Measurements from ENCODE around the gene HVCN1. TPM values are rescaled to one million over a fixed set of nuclear protein-coding genes. Genes with fewer than 3 reads are reported as not detected.

Gene HVCN1
- total RNA-seq, 2 donors from 2014 or later = 0.66 to 1.3 TPM

DNA sequence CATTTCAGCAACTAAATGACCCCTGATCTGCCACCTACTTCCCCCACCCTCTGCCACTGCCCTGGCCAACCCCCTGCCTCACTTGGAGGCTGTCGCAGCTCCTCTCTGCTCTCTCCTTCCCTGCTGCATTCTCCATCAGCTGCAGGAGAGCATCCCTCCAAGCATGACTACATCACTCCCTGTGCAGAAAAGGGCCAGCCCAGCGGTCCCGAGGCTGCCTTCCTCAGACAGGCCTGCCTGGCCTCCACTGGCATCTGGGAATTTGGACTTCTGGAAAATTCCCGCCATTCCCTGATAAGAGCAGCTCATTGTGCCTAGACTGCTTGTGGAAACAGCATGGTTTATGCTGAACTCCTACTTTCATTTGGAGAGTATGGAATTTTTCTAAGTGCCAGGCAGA, 12.7 kb downstream of the HVCN1 start:
- intact Hi-C loops (cut with DNase I) = no loop called here
- no peak overlapping the region for H3K4me3 ChIP-seq
- H3K27me3 ChIP-seq = no peaks in the 10 kb centered on the region
- no peaks in the 10 kb centered on the region for H3K36me3 ChIP-seq (replicated peaks in 1 of 2; ENCODE audit: insufficient read depth in 1 of 2, low read depth in 2 of 2)
- ATAC-seq (no peak), DNase-seq (no peak)
- no peaks in the 10 kb centered on the region for H3K4me1 ChIP-seq
- no peaks in the 10 kb centered on the region for H3K9me3 ChIP-seq
- no peak for TF ChIP-seq POLR2A (IDR thresholded peaks at IDR 0.05)
- TF ChIP-seq, protein P1, sequence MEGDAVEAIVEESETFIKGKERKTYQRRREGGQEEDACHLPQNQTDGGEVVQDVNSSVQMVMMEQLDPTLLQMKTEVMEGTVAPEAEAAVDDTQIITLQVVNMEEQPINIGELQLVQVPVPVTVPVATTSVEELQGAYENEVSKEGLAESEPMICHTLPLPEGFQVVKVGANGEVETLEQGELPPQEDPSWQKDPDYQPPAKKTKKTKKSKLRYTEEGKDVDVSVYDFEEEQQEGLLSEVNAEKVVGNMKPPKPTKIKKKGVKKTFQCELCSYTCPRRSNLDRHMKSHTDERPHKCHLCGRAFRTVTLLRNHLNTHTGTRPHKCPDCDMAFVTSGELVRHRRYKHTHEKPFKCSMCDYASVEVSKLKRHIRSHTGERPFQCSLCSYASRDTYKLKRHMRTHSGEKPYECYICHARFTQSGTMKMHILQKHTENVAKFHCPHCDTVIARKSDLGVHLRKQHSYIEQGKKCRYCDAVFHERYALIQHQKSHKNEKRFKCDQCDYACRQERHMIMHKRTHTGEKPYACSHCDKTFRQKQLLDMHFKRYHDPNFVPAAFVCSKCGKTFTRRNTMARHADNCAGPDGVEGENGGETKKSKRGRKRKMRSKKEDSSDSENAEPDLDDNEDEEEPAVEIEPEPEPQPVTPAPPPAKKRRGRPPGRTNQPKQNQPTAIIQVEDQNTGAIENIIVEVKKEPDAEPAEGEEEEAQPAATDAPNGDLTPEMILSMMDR (IDR thresholded peaks at IDR 0.05) = no peak
- WGBS, 2 donors = 69 to 77% methylated on average over 4 of the region's 4 CpGs
- H3K27ac ChIP-seq = no peak overlapping the region

DNA sequence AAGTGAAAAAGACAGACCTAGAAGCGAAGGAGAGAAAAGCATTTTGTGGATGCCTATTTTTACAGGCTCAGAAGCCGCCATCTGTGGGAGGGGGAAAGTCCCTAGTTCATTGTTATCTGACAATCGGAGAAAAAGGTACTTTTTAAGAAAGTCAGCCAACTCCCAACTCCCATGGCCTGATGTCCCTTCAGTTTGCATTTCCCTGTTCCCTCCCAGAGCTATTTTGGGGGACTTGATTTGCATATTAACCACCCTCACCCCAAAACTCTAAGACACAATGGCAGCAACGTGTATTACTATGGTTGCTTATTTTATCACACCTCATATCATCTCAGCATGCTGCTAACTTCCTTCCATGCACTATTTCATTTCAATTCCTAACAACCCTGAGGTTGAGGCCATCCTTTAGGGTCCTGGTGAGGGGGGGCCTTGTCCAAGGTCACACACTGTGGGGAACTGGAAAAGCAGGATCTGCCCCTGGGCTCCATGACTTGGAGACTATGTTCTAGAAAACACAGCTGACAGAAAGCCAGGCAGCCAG, 18.7 kb downstream of the HVCN1 start:
- ATAC-seq = no peak
- WGBS, 2 donors = 49 to 53% methylated on average over 4 of the region's 4 CpGs
- H3K27ac ChIP-seq = no peak overlapping the region

DNA sequence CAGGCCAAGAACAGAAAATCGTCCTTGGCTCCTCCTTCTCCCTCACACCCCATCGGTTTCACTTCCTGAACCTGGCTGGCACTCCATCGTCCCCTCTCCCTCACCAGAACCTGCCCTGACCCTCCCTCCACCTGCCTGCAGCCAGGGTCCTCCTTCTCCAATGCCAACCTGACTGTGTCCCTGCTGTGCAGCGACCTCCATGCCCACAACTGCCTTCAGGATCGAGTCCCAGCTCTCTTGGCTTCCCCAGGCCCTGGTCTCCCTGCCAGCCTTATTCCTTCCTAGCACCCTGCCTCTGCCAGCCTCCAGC, 19.8 kb downstream of the HVCN1 start:
- no peaks in the 10 kb centered on the region for H3K4me1 ChIP-seq
- H3K27ac ChIP-seq = no peak overlapping the region
- 33 to 41% methylated on average over 5 of the region's 5 CpGs for WGBS, 2 donors
- TF ChIP-seq POLR2A (IDR thresholded peaks at IDR 0.05) = no peak
- TF ChIP-seq, protein P1 (IDR thresholded peaks at IDR 0.05) = no peak
- H3K9me3 ChIP-seq = no peaks in the 10 kb centered on the region
- H3K4me3 ChIP-seq = no peak overlapping the region
- DNase-seq = no peak
- no peaks in the 10 kb centered on the region for H3K36me3 ChIP-seq (replicated peaks in 1 of 2; ENCODE audit: insufficient read depth in 1 of 2, low read depth in 2 of 2)
- no peaks in the 10 kb centered on the region for H3K27me3 ChIP-seq
- intact Hi-C loops (cut with DNase I) = no loop called here
- ATAC-seq = no peak

More for the DNA sequence above, 18.7 kb downstream of the HVCN1 start:
- Histone ChIP-seq H3K36me3 (replicated peaks in 1 of 2; ENCODE audit: insufficient read depth in 1 of 2, low read depth in 2 of 2) (no peaks in the 10 kb centered on the region), H3K4me1 (no peaks in the 10 kb centered on the region), H3K27me3 (no peaks in the 10 kb centered on the region), H3K9me3 (no peaks in the 10 kb centered on the region), H3K4me3 (no peak overlapping the region)
- TF ChIP-seq, protein P1 (IDR thresholded peaks at IDR 0.05) = no peak
- TF ChIP-seq POLR2A (IDR thresholded peaks at IDR 0.05) = no peak
- intact Hi-C loops (cut with DNase I) = no loop called here
- DNase-seq = no peak

DNA sequence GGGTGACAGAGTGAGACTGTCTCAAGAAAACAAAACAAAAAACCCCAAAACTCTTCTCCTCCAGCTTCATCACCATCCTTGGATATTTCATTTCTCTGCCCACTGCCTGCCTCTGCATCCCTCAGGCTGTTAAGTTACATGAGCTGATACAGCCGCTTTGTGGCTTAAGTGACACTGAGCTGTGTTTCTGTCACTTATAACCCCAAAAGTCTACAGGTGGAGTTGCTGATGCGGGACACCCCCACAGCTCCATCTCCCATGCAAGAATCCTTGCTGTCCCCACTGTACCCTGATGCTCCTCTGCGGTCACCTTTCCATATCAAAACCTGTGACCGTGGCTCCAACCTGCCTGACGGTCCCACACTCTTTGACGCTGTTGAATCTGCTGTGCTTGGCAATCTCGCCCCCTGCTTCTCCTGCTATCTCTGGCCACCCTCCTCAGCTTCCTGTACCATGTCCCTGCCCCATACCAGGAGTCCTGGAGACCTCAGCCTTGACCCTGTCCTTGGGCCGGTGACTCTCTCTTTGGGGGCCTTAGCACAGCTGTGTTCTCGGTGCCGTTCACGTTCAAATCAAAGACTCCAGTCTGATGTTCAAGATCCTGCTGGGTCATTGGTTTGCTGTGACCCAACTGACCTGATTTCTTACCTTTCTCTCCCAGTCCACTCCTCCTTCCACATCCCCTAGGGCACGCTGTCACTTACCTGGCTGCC, 20.3 kb downstream of the HVCN1 start:
- TF ChIP-seq, protein P1 (IDR thresholded peaks at IDR 0.05) = no peak
- TF ChIP-seq POLR2A (IDR thresholded peaks at IDR 0.05) = no peak
- H3K9me3 ChIP-seq = no peaks in the 10 kb centered on the region
- no peaks in the 10 kb centered on the region for H3K36me3 ChIP-seq (replicated peaks in 1 of 2; ENCODE audit: insufficient read depth in 1 of 2, low read depth in 2 of 2)
- no peak for DNase-seq
- WGBS, 2 donors = 79 to 81% methylated on average over 12 of the region's 12 CpGs
- intact Hi-C loops (cut with DNase I) = no loop called here
- H3K4me1 ChIP-seq = no peaks in the 10 kb centered on the region
- ATAC-seq = no peak
- no peak overlapping the region for H3K4me3 ChIP-seq
- no peak overlapping the region for H3K27ac ChIP-seq
- H3K27me3 ChIP-seq = no peaks in the 10 kb centered on the region

DNA sequence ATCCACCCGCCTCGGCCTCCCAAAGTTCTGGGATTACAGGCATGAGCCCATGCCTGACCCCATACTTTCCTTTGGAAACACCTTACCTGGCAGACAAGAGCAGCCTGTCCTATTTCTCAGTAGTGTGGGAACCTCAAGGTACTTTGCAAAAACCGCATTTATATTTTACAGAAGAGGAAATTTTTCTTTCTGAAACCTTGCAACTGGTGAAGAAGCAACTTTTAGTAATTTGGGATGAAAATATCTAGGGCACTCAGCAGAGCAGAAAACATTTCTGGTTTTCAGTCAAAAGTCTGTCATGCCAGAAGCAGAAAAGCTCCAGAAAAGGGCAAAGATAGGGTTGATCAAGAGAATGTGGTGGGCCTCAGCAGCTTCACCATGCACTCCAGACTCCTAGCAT, 21.2 kb downstream of the HVCN1 start:
- Histone ChIP-seq H3K36me3 (replicated peaks in 1 of 2; ENCODE audit: insufficient read depth in 1 of 2, low read depth in 2 of 2) (no peaks in the 10 kb centered on the region), H3K4me3 (no peak overlapping the region), H3K4me1 (no peaks in the 10 kb centered on the region), H3K27me3 (no peaks in the 10 kb centered on the region), H3K27ac (no peak overlapping the region), H3K9me3 (no peaks in the 10 kb centered on the region)
- DNase-seq (no peak), ATAC-seq (no peak)
- TF ChIP-seq, protein P1 (IDR thresholded peaks at IDR 0.05) = no peak
- intact Hi-C loops (cut with DNase I) = no loop called here
- WGBS, 2 donors = 80 to 91% methylated on average over 3 of the region's 3 CpGs

All from body of pancreas (tissue), 4 donors.